ENCODE data around the gene TTR.

Gene TTR

DNA sequence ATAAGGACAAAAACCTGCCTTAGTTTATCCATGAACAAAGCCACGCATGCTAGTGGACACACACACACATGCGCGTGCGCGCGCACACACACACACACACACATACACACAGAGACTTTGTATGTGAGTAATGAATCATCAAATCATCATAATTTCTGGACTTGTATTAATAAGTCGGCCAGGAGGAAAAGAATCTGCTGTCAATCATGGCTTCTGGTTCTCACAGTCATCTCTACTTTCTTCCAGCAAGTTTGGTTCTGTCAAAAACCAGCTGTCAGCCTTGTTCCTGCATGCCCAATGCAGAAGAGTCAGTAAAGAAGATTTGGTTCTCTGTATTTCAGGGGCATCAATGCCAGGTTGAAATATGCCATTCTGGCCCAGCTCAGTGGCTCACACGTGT is 1.1 kb upstream of the TTR start:
- Histone ChIP-seq H3K27me3 (ENCODE audit: insufficient read depth, low read depth, severe bottlenecking) (no peaks in the 10 kb centered on the region), H3K9me3 (ENCODE audit: severe bottlenecking) (no peaks in the 10 kb centered on the region), H3K36me3 (no peaks in the 10 kb centered on the region), H3K4me3 (ENCODE audit: low read depth, low read length) (no peak overlapping the region), H3K27ac (no peak overlapping the region)
- DNase-seq = no peak
- TF ChIP-seq, protein P1, sequence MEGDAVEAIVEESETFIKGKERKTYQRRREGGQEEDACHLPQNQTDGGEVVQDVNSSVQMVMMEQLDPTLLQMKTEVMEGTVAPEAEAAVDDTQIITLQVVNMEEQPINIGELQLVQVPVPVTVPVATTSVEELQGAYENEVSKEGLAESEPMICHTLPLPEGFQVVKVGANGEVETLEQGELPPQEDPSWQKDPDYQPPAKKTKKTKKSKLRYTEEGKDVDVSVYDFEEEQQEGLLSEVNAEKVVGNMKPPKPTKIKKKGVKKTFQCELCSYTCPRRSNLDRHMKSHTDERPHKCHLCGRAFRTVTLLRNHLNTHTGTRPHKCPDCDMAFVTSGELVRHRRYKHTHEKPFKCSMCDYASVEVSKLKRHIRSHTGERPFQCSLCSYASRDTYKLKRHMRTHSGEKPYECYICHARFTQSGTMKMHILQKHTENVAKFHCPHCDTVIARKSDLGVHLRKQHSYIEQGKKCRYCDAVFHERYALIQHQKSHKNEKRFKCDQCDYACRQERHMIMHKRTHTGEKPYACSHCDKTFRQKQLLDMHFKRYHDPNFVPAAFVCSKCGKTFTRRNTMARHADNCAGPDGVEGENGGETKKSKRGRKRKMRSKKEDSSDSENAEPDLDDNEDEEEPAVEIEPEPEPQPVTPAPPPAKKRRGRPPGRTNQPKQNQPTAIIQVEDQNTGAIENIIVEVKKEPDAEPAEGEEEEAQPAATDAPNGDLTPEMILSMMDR (IDR thresholded peaks at IDR 0.05; ENCODE audit: low read depth, low read length) = no peak

DNA sequence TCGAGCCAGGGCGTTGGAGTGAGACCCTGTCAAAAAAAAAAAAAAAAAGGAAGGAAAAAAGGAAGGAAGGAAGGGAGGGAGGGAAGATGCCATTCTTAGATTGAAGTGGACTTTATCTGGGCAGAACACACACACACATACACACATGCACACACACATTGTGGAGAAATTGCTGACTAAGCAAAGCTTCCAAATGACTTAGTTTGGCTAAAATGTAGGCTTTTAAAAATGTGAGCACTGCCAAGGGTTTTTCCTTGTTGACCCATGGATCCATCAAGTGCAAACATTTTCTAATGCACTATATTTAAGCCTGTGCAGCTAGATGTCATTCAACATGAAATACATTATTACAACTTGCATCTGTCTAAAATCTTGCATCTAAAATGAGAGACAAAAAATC is 564 bp upstream of the TTR start:
- Histone ChIP-seq H3K4me3 (ENCODE audit: low read depth, low read length) (no peak overlapping the region), H3K27ac (no peak overlapping the region), H3K9me3 (ENCODE audit: severe bottlenecking) (no peaks in the 10 kb centered on the region), H3K27me3 (ENCODE audit: insufficient read depth, low read depth, severe bottlenecking) (no peaks in the 10 kb centered on the region), H3K36me3 (no peaks in the 10 kb centered on the region)
- no peak for DNase-seq
- TF ChIP-seq, protein P1 (IDR thresholded peaks at IDR 0.05; ENCODE audit: low read depth, low read length) = no peak

DNA sequence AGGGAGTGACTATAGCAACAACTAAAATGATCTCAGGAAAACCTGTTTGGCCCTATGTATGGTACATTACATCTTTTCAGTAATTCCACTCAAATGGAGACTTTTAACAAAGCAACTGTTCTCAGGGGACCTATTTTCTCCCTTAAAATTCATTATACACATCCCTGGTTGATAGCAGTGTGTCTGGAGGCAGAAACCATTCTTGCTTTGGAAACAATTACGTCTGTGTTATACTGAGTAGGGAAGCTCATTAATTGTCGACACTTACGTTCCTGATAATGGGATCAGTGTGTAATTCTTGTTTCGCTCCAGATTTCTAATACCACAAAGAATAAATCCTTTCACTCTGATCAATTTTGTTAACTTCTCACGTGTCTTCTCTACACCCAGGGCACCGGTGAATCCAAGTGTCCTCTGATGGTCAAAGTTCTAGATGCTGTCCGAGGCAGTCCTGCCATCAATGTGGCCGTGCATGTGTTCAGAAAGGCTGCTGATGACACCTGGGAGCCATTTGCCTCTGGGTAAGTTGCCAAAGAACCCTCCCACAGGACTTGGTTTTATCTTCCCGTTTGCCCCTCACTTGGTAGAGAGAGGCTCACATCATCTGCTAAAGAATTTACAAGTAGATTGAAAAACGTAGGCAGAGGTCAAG is 955 bp downstream of the TTR start:
- H3K4me3 ChIP-seq (ENCODE audit: low read depth, low read length) = no peak overlapping the region
- H3K36me3 ChIP-seq = no peaks in the 10 kb centered on the region
- DNase-seq = no peak
- no peaks in the 10 kb centered on the region for H3K9me3 ChIP-seq (ENCODE audit: severe bottlenecking)
- H3K27ac ChIP-seq = no peak overlapping the region
- TF ChIP-seq, protein P1 (IDR thresholded peaks at IDR 0.05; ENCODE audit: low read depth, low read length) = no peak
- no peaks in the 10 kb centered on the region for H3K27me3 ChIP-seq (ENCODE audit: insufficient read depth, low read depth, severe bottlenecking)

DNA sequence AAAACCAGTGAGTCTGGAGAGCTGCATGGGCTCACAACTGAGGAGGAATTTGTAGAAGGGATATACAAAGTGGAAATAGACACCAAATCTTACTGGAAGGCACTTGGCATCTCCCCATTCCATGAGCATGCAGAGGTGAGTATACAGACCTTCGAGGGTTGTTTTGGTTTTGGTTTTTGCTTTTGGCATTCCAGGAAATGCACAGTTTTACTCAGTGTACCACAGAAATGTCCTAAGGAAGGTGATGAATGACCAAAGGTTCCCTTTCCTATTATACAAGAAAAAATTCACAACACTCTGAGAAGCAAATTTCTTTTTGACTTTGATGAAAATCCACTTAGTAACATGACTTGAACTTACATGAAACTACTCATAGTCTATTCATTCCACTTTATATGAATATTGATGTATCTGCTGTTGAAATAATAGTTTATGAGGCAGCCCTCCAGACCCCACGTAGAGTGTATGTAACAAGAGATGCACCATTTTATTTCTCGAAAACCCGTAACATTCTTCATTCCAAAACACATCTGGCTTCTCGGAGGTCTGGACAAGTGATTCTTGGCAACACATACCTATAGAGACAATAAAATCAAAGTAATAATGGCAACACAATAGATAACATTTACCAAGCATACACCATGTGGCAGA is 3.6 kb downstream of the TTR start:
- no peaks in the 10 kb centered on the region for H3K27me3 ChIP-seq (ENCODE audit: insufficient read depth, low read depth, severe bottlenecking)
- H3K4me3 ChIP-seq (ENCODE audit: low read depth, low read length) = no peak overlapping the region
- DNase-seq = no peak
- no peaks in the 10 kb centered on the region for H3K9me3 ChIP-seq (ENCODE audit: severe bottlenecking)
- H3K36me3 ChIP-seq = no peaks in the 10 kb centered on the region
- TF ChIP-seq, protein P1 (IDR thresholded peaks at IDR 0.05; ENCODE audit: low read depth, low read length) = no peak
- H3K27ac ChIP-seq = no peak overlapping the region

DNA sequence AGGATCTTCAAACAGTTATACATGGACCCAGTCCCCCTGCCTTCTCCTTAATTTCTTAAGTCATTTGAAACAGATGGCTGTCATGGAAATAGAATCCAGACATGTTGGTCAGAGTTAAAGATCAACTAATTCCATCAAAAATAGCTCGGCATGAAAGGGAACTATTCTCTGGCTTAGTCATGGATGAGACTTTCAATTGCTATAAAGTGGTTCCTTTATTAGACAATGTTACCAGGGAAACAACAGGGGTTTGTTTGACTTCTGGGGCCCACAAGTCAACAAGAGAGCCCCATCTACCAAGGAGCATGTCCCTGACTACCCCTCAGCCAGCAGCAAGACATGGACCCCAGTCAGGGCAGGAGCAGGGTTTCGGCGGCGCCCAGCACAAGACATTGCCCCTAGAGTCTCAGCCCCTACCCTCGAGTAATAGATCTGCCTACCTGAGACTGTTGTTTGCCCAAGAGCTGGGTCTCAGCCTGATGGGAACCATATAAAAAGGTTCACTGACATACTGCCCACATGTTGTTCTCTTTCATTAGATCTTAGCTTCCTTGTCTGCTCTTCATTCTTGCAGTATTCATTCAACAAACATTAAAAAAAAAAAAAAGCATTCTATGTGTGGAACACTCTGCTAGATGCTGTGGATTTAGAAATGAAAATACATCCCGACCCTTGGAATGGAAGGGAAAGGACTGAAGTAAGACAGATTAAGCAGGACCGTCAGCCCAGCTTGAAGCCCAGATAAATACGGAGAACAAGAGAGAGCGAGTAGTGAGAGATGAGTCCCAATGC is 4.6 kb downstream of the TTR start:
- TF ChIP-seq, protein P1 (IDR thresholded peaks at IDR 0.05; ENCODE audit: low read depth, low read length) = no peak
- H3K36me3 ChIP-seq = no peaks in the 10 kb centered on the region
- no peak overlapping the region for H3K27ac ChIP-seq
- no peak overlapping the region for H3K4me3 ChIP-seq (ENCODE audit: low read depth, low read length)
- no peaks in the 10 kb centered on the region for H3K27me3 ChIP-seq (ENCODE audit: insufficient read depth, low read depth, severe bottlenecking)
- H3K9me3 ChIP-seq (ENCODE audit: severe bottlenecking) = no peaks in the 10 kb centered on the region
- no peak for DNase-seq
